ENCODE data around the gene LRRC32. TPM values are rescaled to one million over a fixed set of nuclear protein-coding genes. Genes with fewer than 3 reads are reported as not detected.
A peak's percentile ranks its signal among the peaks of the same experiment; 100 is the strongest.

LRRC32 gene
- total and polyA plus RNA-seq, 9 of the 15 experiments (the other 6 are each of a cell fraction or from before 2014, with no cell fraction given) = 0.10 to 0.50 (median 0.19) TPM; not detected in 5

GRCh38 chr11:76698321-76699043, 27.9 kb upstream of the LRRC32 start (continued):
- TF ChIP-seq ETS1 (conservative IDR thresholded peaks at IDR 0.05; ENCODE audit: control insufficient read depth, low read depth, low read length) (no peak), MED1 (CRISPR knock-in tag; IDR thresholded peaks at IDR 0.05; ENCODE audit: borderline replicate concordance) (no peak), MIER1 (IDR thresholded peaks at IDR 0.05; ENCODE audit: low read depth) (no peak), KDM1A (IDR thresholded peaks at IDR 0.05) (no peak), ZNF551 (CRISPR knock-in tag; IDR thresholded peaks at IDR 0.05) (no peak), MCM7 (IDR thresholded peaks at IDR 0.05) (no peak), HMGXB4 (CRISPR knock-in tag; IDR thresholded peaks at IDR 0.05) (no peak), BCLAF1 (IDR thresholded peaks at IDR 0.05; ENCODE audit: borderline replicate concordance in 1 of 2, control insufficient read depth in 1 of 2, low read depth in 2 of 2, low read length in 1 of 2) (no peak), RBBP5 (IDR thresholded peaks at IDR 0.05; ENCODE audit: borderline replicate concordance, insufficient read depth, low read length, poor library complexity, severe bottlenecking) (no peak), ELF4 (CRISPR knock-in tag; IDR thresholded peaks at IDR 0.05) (no peak), ZBTB7A (IDR thresholded peaks at IDR 0.05; ENCODE audit: borderline replicate concordance, control insufficient read depth, low read depth, low read length) (peak; percentile 64; the same call in 1 of the 2 replicates), FIP1L1 (IDR thresholded peaks at IDR 0.05; ENCODE audit: low read depth, low read length, poor library complexity, severe bottlenecking) (no peak), HNRNPK (IDR thresholded peaks at IDR 0.05; ENCODE audit: low read depth, low read length, poor library complexity, severe bottlenecking) (no peak), ELF1 (tag; IDR thresholded peaks at IDR 0.05) (no peak), ZNF778 (CRISPR knock-in tag; IDR thresholded peaks at IDR 0.05) (no peak), DMBX1 (CRISPR knock-in tag; IDR thresholded peaks at IDR 0.05; ENCODE audit: borderline replicate concordance) (no peak), POLR2A (conservative IDR thresholded peaks at IDR 0.05) (no peak), NFIC (IDR thresholded peaks at IDR 0.05) (no peak), ZEB2 (IDR thresholded peaks at IDR 0.05) (no peak), ZC3H4 (CRISPR knock-in tag; IDR thresholded peaks at IDR 0.05; ENCODE audit: borderline replicate concordance) (no peak), ZNF140 (CRISPR knock-in tag; IDR thresholded peaks at IDR 0.05) (no peak)
